ENCODE measurements around the gene CHGA. TPM values are rescaled to one million over a fixed set of nuclear protein-coding genes. Genes with fewer than 3 reads are reported as not detected.

CHGA gene
- total and polyA plus RNA-seq, 2 of the 8 experiments (the other 6 are each of a cell fraction or from before 2014, with no cell fraction given): 17.5 to 28.2 TPM

GRCh38 chr14:92971601-92972180 lies 48.7 kb downstream of the CHGA start (continued):
- TF ChIP-seq JUND (IDR thresholded peaks at IDR 0.05; ENCODE audit: low read length) (no peak), POLR2AphosphoS5 (IDR thresholded peaks at IDR 0.05; ENCODE audit: low read depth, low read length) (no peak), EGR1 (IDR thresholded peaks at IDR 0.05; ENCODE audit: borderline replicate concordance, low read depth, low read length) (no peak), SIN3A (conservative IDR thresholded peaks at IDR 0.05 in 1 of 2, IDR thresholded peaks at IDR 0.05 in 1 of 2; ENCODE audit: low read depth in 1 of 2, low read length in 2 of 2) (no peak), JUN (IDR thresholded peaks at IDR 0.05; ENCODE audit: low read depth, low read length) (no peak), GTF2F1 (IDR thresholded peaks at IDR 0.05; ENCODE audit: borderline replicate concordance, low read depth, low read length) (no peak), KDM5A (IDR thresholded peaks at IDR 0.05; ENCODE audit: low read length) (no peak), SP1 (IDR thresholded peaks at IDR 0.05; ENCODE audit: low read depth, low read length) (no peak)
- TF ChIP-seq, protein P1, sequence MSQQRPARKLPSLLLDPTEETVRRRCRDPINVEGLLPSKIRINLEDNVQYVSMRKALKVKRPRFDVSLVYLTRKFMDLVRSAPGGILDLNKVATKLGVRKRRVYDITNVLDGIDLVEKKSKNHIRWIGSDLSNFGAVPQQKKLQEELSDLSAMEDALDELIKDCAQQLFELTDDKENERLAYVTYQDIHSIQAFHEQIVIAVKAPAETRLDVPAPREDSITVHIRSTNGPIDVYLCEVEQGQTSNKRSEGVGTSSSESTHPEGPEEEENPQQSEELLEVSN (IDR thresholded peaks at IDR 0.05): no peak

Data from H1 (cell line).